Activated naive CD8-positive, alpha-beta T cell (primary cell): ENCODE data around the gene MTA1.

Experiments
- H3K27ac Mint-ChIP-seq: one replicate; pipeline ENCODE4 v1.8.0; 2021; ENCODE audit warnings: mixed read lengths
- H3K27me3 Mint-ChIP-seq: one replicate; pipeline ENCODE4 v1.8.0; 2021; ENCODE audit warnings: mixed read lengths
- H3K36me3 Mint-ChIP-seq: one replicate; pipeline ENCODE4 v1.8.0; 2021; ENCODE audit warnings: mixed read lengths
- H3K4me1 Mint-ChIP-seq: one replicate; pipeline ENCODE4 v1.8.0; 2021; ENCODE audit warnings: low read depth, mixed read lengths
- H3K4me3 Mint-ChIP-seq: one replicate; pipeline ENCODE4 v1.8.0; 2021; ENCODE audit warnings: mild to moderate bottlenecking, mixed read lengths
- H3K9me3 Mint-ChIP-seq: one replicate; pipeline ENCODE4 v1.8.0; 2021; ENCODE audit warnings: low read depth, mixed read lengths

The MTA1 gene

GRCh38 chr14:105419195-105420091, at the start of gene MTA1:
TSS of gene MTA1 (plus strand) at chr14:105419827. CDS start at chr14:105420036, 209 bp downstream.
- H3K36me3 Mint-ChIP-seq: no peaks in the 10 kb centered on the region
- H3K9me3 Mint-ChIP-seq: no peaks in the 10 kb centered on the region
- peak within 1 kb of the TSS; percentile 89 for H3K4me3 Mint-ChIP-seq
- no peaks in the 10 kb centered on the region for H3K27me3 Mint-ChIP-seq
- H3K27ac Mint-ChIP-seq: peak within 1 kb of the TSS; percentile 92
- H3K4me1 Mint-ChIP-seq: peaks cover 22% of the 10 kb centered on the region

- Mint-ChIP-seq H3K9me3 (no peaks in the 10 kb centered on the region), H3K4me1 (peaks cover 13% of the 10 kb centered on the region), H3K4me3 (no peak overlapping the region), H3K27ac (no peak overlapping the region), H3K36me3 (peaks cover 4% of the 10 kb centered on the region), H3K27me3 (no peaks in the 10 kb centered on the region)
Measured at GRCh38 chr14:105374389-105374788, 45.2 kb upstream of the MTA1 start.

GRCh38 chr14:105375635-105376057, 44.0 kb upstream of the MTA1 start:
- Mint-ChIP-seq H3K36me3 (peaks cover 3% of the 10 kb centered on the region), H3K27me3 (no peaks in the 10 kb centered on the region), H3K27ac (peak overlapping the region; percentile 84), H3K9me3 (no peaks in the 10 kb centered on the region), H3K4me1 (peaks cover 12% of the 10 kb centered on the region), H3K4me3 (peak overlapping the region; percentile 42)

GRCh38 chr14:105376521-105377440, 42.8 kb upstream of the MTA1 start:
- Mint-ChIP-seq H3K36me3 (no peaks in the 10 kb centered on the region), H3K9me3 (no peaks in the 10 kb centered on the region), H3K27me3 (no peaks in the 10 kb centered on the region), H3K4me3 (no peak overlapping the region), H3K4me1 (peaks cover 9% of the 10 kb centered on the region), H3K27ac (no peak overlapping the region)

- Mint-ChIP-seq H3K27ac (no peak overlapping the region), H3K4me1 (peaks cover 9% of the 10 kb centered on the region), H3K36me3 (no peaks in the 10 kb centered on the region), H3K27me3 (no peaks in the 10 kb centered on the region), H3K4me3 (no peak overlapping the region), H3K9me3 (no peaks in the 10 kb centered on the region)
Measured at GRCh38 chr14:105377555-105378182, 42.0 kb upstream of the MTA1 start.

- H3K27me3 Mint-ChIP-seq: no peaks in the 10 kb centered on the region
- H3K4me1 Mint-ChIP-seq: peaks cover 9% of the 10 kb centered on the region
- H3K9me3 Mint-ChIP-seq: no peaks in the 10 kb centered on the region
- no peak overlapping the region for H3K27ac Mint-ChIP-seq
- H3K4me3 Mint-ChIP-seq: no peak overlapping the region
- no peaks in the 10 kb centered on the region for H3K36me3 Mint-ChIP-seq
Measured at GRCh38 chr14:105378199-105378598, 41.4 kb upstream of the MTA1 start.

GRCh38 chr14:105378873-105379685, 40.5 kb upstream of the MTA1 start:
- no peaks in the 10 kb centered on the region for H3K9me3 Mint-ChIP-seq
- H3K27me3 Mint-ChIP-seq: no peaks in the 10 kb centered on the region
- H3K4me1 Mint-ChIP-seq: peaks cover 9% of the 10 kb centered on the region
- H3K27ac Mint-ChIP-seq: no peak overlapping the region
- H3K36me3 Mint-ChIP-seq: no peaks in the 10 kb centered on the region
- H3K4me3 Mint-ChIP-seq: no peak overlapping the region

- H3K4me1 Mint-ChIP-seq: peaks cover 9% of the 10 kb centered on the region
- H3K4me3 Mint-ChIP-seq: no peak overlapping the region
- no peak overlapping the region for H3K27ac Mint-ChIP-seq
- H3K9me3 Mint-ChIP-seq: no peaks in the 10 kb centered on the region
- H3K27me3 Mint-ChIP-seq: no peaks in the 10 kb centered on the region
- no peaks in the 10 kb centered on the region for H3K36me3 Mint-ChIP-seq
Measured at GRCh38 chr14:105379946-105380345, 39.7 kb upstream of the MTA1 start.

- no peaks in the 10 kb centered on the region for H3K27me3 Mint-ChIP-seq
- H3K9me3 Mint-ChIP-seq: no peaks in the 10 kb centered on the region
- no peaks in the 10 kb centered on the region for H3K36me3 Mint-ChIP-seq
- H3K4me1 Mint-ChIP-seq: peaks cover 4% of the 10 kb centered on the region
- no peak overlapping the region for H3K27ac Mint-ChIP-seq
- H3K4me3 Mint-ChIP-seq: no peak overlapping the region
Measured at GRCh38 chr14:105380756-105381155, 38.9 kb upstream of the MTA1 start.

GRCh38 chr14:105381446-105382342, 37.9 kb upstream of the MTA1 start:
- Mint-ChIP-seq H3K27me3 (no peaks in the 10 kb centered on the region), H3K36me3 (no peaks in the 10 kb centered on the region), H3K27ac (no peak overlapping the region), H3K9me3 (no peaks in the 10 kb centered on the region), H3K4me1 (no peaks in the 10 kb centered on the region), H3K4me3 (no peak overlapping the region)

GRCh38 chr14:105382343-105383082, 37.1 kb upstream of the MTA1 start:
- Mint-ChIP-seq H3K9me3 (no peaks in the 10 kb centered on the region), H3K4me1 (no peaks in the 10 kb centered on the region), H3K27me3 (no peaks in the 10 kb centered on the region), H3K36me3 (no peaks in the 10 kb centered on the region), H3K4me3 (no peak overlapping the region), H3K27ac (no peak overlapping the region)

GRCh38 chr14:105383083-105383730, 36.4 kb upstream of the MTA1 start:
- Mint-ChIP-seq H3K27me3 (no peaks in the 10 kb centered on the region), H3K36me3 (no peaks in the 10 kb centered on the region), H3K4me1 (no peaks in the 10 kb centered on the region), H3K4me3 (no peak overlapping the region), H3K9me3 (no peaks in the 10 kb centered on the region), H3K27ac (no peak overlapping the region)
